ENCODE data around the gene PTK7.
A peak's percentile ranks its signal among the peaks of the same experiment; 100 is the strongest.
"Not testable (repeated sequence)": the region's sequence is repeated elsewhere in the genome, so short reads cannot be mapped to it uniquely, and the experiment has no call there.

PTK7 gene

GRCh38 chr6:43128926-43129325 lies 52.8 kb downstream of the PTK7 start:
- no peak for TF ChIP-seq CTCF (IDR thresholded peaks at IDR 0.05; ENCODE audit: low read depth, low read length)
- DNase-seq (ENCODE audit: extremely low read depth, low read depth): no peak

GRCh38 chr6:43129434-43130194 lies 53.5 kb downstream of the PTK7 start:
- DNase-seq (ENCODE audit: extremely low read depth, low read depth): no peak
- peak; percentile 92 for TF ChIP-seq CTCF (IDR thresholded peaks at IDR 0.05; ENCODE audit: low read depth, low read length)

GRCh38 chr6:43130429-43130828 lies 54.3 kb downstream of the PTK7 start:
- no peak for DNase-seq (ENCODE audit: extremely low read depth, low read depth)
- no peak for TF ChIP-seq CTCF (IDR thresholded peaks at IDR 0.05; ENCODE audit: low read depth, low read length)

GRCh38 chr6:43131379-43131778 lies 55.3 kb downstream of the PTK7 start:
- DNase-seq (ENCODE audit: extremely low read depth, low read depth): not testable (repeated sequence)

- no peak for DNase-seq (ENCODE audit: extremely low read depth, low read depth)
- no peak for TF ChIP-seq CTCF (IDR thresholded peaks at IDR 0.05; ENCODE audit: low read depth, low read length)
These were observed 62.2 kb downstream of the PTK7 start for GRCh38 chr6:43138267-43138666.

- not testable (repeated sequence) for DNase-seq (ENCODE audit: extremely low read depth, low read depth)
These were observed 63.9 kb downstream of the PTK7 start for GRCh38 chr6:43139973-43140372.

GRCh38 chr6:43141644-43142043 lies 65.5 kb downstream of the PTK7 start:
- no peak for TF ChIP-seq CTCF (IDR thresholded peaks at IDR 0.05; ENCODE audit: low read depth, low read length)
- DNase-seq (ENCODE audit: extremely low read depth, low read depth): no peak

- no peak for DNase-seq (ENCODE audit: extremely low read depth, low read depth)
- no peak for TF ChIP-seq CTCF (IDR thresholded peaks at IDR 0.05; ENCODE audit: low read depth, low read length)
These were observed 66.0 kb downstream of the PTK7 start for GRCh38 chr6:43142101-43142500.

Data from AG09319 (cell line).